ENCODE results near the gene LRRC9.
"Not testable (repeated sequence)": the region's sequence is repeated elsewhere in the genome, so short reads cannot be mapped to it uniquely, and the experiment has no call there.

The LRRC9 gene

GRCh38 chr14:60079723-60080122 lies 159.8 kb downstream of the LRRC9 start:
- no peak for DNase-seq

DNA sequence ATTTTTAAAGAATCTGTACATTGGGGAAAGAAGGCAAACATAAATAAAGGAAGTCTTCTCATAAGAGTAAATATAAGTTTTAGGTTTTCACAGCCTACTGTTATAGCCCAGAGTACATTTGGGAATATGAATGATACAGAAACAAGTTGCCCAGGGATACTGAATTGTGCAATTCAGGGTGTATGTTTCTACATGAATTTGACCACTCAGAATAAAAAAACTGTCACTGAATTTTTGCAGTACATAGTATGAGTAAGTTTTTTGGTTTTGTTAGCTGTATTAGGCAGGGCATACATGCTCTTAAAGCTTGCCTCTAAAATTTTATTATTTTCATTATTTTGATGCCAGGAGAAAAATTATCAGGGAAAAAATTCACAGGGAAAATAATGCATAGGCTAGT lies 165.1 kb downstream of the LRRC9 start:
- no peak for DNase-seq

DNA sequence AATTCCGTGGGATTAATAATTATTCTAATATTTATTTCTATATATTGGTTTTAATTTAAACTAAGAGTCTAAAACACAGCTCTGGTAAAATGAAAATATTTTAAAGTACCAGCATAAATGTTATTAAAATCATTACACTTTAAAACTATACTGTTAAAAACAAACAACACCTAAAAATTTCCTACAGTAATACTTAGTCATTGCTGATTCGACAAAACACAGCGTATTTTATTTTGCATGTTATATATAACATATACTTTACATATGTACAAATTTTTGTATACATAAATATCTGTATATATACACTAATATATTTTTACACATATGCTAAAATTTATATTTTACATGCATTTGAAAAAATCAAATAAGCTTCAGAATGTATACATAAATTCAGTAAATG lies 165.7 kb downstream of the LRRC9 start:
- no peak for DNase-seq

- DNase-seq, result no peak
These were observed 167.7 kb downstream of the LRRC9 start for GRCh38 chr14:60087668-60088067.

DNA sequence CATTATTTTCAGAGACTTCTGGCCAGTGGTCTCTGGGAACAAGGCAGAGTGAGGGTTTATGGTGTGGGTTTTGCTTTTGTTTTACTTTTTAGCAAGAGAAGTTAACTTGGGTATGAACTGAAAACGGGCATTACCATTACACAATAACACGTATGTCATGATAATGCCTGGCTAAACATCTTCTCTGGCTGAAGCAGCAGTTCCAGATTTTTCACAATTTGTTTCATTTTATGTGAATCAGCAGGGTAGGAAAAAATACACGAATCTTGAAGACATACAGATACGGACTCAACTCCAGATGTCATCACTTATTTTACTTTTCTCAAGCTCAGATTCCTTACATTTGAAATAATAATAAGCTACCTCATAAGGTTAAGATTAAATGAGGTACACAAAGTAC lies 169.3 kb downstream of the LRRC9 start:
- no peak for DNase-seq

GRCh38 chr14:60090864-60091519 lies 171.0 kb downstream of the LRRC9 start:
- no peak for DNase-seq

DNA sequence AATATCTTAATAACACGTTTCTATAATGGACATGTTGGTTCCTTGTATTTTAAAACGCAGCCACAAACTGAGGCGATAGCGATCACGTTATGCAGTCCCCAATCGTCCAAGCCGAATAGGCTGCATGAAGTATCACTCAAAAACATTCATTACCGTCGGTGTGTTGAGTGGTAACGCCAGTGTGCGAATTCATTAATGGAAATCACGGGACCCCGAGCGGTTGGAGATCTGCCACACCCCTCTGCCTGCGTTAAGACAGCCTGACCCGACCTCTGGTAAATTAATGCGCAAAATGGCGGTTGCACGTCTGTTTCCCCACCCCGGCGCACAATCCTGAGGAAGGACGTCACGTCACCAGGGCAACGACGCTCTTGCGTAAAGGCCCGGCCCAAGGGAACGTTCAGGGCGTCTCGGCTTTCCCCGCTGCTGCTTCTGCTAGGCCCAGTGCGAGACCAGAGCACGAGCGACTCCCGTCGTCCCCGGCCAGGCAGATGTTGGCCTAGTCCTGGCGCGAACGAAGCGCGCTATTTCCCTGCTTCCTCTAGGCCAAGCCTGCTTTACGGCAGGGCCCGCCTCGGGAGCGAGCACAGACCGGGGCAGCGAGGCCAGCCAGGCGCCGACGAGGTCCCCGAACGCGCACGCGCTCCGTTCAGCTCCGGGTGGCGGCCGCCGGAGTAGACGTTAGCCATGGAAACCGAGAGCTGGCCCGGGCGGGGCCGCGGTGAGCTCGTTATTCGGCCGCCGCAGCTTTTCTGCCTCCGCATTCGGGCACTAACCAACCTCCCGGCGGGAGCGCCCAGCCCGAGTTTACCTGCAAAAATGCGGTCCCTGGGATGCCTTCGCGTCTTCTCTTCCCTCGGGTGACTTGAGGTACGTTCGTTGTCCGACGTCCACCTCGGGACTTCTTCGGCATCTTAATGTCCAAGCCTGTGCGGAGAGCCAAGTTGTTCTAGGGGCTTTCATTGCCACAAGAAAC lies 171.9 kb downstream of the LRRC9 start, which contains the start of gene PCNX4:
TSS of gene PCNX4 (plus strand) at position 374 of the 976 bp plus-strand sequence. CDS start 15,716 bp downstream, outside the sequence.
- DNase-seq, result peak; percentile 100

DNA sequence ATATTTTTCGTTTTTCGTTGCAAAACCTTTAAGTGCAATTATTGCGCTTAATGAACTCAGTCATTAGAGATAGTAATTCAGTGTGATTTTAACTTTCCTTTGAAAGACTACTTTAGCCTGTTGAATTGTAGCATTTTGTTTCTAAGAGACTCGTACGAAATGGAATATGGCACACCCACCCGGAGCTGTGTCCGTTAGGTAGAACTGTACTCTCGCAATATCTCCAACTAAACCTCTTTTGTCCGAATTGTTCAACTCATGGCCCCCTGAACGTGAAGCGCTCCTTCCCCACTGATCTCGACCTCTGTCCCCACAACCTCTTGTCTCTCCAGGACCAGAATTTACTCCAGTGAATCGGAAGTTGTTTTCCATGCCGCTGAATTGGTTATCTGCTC lies 172.6 kb downstream of the LRRC9 start:
- peak; percentile 65 for DNase-seq

DNA sequence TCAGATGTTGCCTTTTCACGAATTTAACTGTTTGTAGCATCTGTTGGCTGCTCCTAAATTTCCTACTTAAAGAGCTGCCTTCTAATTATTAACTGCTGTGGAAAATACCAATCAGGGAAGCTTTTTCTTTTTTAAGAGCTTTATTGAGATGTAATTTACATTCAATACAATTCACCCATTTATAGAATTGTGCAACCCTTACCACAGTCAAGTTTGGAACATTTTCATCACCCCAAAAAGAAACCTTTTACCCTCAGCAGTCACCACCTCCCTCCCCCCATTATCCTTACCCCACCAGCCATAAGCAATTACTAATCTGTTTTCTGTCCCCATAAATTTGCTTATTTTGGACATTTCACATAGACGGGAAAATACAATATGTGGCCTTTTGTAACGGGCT lies 173.1 kb downstream of the LRRC9 start:
- DNase-seq, result no peak

GRCh38 chr14:60093606-60094005 lies 173.7 kb downstream of the LRRC9 start:
- DNase-seq, result no peak

DNA sequence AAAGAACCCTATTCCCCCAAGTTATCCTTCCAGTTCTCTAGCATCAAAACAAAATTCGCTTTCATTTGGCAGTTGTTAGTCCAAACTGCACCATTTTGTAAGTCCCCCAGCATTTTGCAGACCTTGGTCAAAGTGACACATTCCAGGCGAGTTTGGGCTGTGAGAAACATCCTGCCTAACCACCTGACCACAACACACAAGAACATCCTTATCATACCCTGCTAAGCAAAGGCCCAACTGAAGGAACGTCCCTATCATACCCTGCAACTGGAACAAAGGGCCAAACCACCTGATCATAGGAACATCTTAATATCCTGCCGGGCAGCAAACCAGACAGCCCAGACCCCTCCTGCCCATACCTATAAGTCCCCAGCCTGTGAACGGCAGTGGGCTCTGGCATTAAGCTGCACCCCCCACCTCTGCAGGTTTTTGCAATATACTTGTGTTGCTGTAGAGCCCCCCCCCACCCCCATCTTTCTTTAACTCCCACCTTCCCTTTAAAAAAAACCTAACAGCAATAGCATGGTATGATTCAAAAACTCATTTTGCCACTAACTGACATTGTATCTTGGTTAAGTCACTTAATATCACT lies 174.5 kb downstream of the LRRC9 start:
- no peak for DNase-seq

DNA sequence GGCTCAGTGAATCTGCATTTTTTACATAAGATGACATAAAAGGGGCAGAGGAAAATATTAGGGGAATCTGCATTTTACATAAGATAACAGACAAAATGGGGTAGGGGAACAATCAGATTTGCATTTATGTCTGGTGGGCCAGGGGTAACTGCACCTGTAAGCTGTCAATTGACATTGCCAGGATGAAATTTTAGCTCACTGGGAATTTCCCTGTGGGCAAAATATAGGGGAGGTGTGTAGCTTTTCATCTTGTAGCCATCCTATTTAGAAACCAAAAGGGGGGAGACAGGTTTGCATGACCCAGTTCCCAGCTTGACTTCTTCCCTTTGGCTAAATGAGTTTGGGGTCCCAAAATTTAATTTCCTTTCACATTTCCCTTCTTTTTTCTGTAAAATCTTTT lies 175.3 kb downstream of the LRRC9 start:
- DNase-seq, result no peak

GRCh38 chr14:60095781-60096450 lies 176.0 kb downstream of the LRRC9 start:
- no peak for DNase-seq

GRCh38 chr14:60097974-60098373 lies 178.0 kb downstream of the LRRC9 start:
- no peak for DNase-seq

DNA sequence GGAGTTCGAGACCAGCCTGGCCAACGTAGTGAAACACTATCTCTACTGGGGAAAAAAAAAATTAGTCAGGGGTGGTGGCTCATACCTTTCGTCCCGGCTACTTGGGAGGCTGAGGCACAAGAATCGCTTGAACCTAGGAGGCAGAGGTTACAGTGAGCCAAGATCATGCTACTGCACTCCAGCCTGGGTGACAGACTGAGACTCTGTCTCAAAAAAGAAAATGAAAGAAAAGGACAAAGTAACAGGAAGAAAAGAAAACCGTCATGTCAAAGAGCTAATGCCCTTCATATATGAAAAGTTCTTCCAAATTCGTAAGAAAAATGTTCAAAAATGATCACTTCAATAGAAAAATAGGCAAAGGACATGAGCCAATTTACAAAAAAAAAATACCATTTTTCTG lies 179.9 kb downstream of the LRRC9 start:
- not testable (repeated sequence) for DNase-seq

DNA sequence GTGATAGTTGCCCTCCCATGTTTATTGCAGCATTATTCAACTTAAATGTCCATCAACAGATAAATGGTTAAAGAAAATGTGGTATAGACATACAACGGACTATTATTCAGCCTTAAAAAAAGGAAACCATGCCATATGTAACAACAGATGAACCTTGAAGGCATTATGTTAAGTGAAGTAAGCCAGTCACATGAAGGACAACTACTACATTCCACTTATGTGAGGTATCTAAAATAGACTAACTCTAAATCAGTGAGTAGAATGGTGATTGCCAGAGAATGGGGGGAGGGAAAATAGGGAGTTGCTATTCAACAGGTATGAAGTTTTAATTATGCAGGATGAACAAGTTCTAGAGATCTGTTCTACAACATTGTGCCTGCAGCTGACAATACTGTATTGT lies 181.8 kb downstream of the LRRC9 start:
- no peak for DNase-seq

GRCh38 chr14:60102389-60102788 lies 182.4 kb downstream of the LRRC9 start:
- no peak for DNase-seq

DNA sequence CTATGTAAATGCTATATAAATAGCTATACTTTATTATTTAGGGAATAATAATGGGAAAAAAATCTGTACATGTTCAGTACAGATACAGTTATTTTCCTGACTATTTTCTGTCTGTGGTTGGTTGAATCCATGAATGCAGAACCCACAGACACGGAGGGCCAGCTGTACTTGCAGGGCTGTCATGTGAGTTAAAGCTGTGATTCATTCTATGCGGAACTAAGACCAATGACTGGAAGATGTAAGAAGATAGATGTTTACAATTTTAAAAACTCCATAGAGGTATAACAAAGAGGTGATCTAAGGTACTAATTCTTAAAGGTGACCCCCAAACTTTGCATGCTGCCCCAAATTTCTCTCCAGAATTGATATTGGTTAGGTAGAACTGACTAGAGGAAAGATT lies 186.4 kb downstream of the LRRC9 start:
- no peak for DNase-seq

- DNase-seq, result no peak
These were observed 187.5 kb downstream of the LRRC9 start for GRCh38 chr14:60107477-60107876.

GRCh38 chr14:60111732-60112131 lies 191.8 kb downstream of the LRRC9 start:
- DNase-seq, result no peak
